ENCODE data around the gene DOCK2.

GRCh38 chr5:169805937-169806700 lies 169.0 kb downstream of the DOCK2 start:
- TF ChIP-seq POLR2A (IDR thresholded peaks at IDR 0.05): no peak
- no peak for TF ChIP-seq CTCF (IDR thresholded peaks at IDR 0.05)

Measured in adrenal gland (tissue), 5 donors.